Type B pancreatic cell (in vitro differentiated cells): ENCODE measurements around the gene GLI3. TPM values are rescaled to one million over a fixed set of nuclear protein-coding genes. Genes with fewer than 3 reads are reported as not detected.

ENCODE experiments used
- DNase-seq: peaks from one replicate; pipeline ENCODE4 v3.0.0; 2021; ENCODE audit warnings: mixed read lengths; ENCODE audit not compliant: unreplicated experiment; ENCODE audit errors: extremely low spot score
- H3K27ac Mint-ChIP-seq: 2 replicates; pipeline ENCODE4 v1.8.0; 2021; ENCODE audit warnings: mild to moderate bottlenecking, mixed read lengths
- H3K27me3 Mint-ChIP-seq: 2 replicates; pipeline ENCODE4 v1.8.0; 2021; ENCODE audit warnings: mixed read lengths
- H3K36me3 Mint-ChIP-seq: 2 replicates; pipeline ENCODE4 v1.8.0; 2021; ENCODE audit warnings: mixed read lengths
- H3K4me1 Mint-ChIP-seq: one replicate; pipeline ENCODE4 v1.8.0; 2021; ENCODE audit warnings: mixed read lengths; ENCODE audit not compliant: unreplicated experiment
- H3K4me3 Mint-ChIP-seq: 2 replicates; pipeline ENCODE4 v1.8.0; 2021; ENCODE audit warnings: mild to moderate bottlenecking, mixed read lengths
- H3K9me3 Mint-ChIP-seq: 2 replicates; pipeline ENCODE4 v1.8.0; 2021; ENCODE audit warnings: mixed read lengths
- CTCF ChIP-seq: fragments of 200-600 bp; sonication (generic); conservative IDR thresholded peaks from 2 replicates; pipeline ENCODE4 v1.5.0; 2021; ENCODE audit warnings: antibody characterized with exemption, mild to moderate bottlenecking
- total RNA-seq: library from RNA; stranded (reverse); gene quantifications from 2 replicates; pipeline ENCODE4 v1.2.1, GENCODE V29; 2021; ENCODE audit warnings: low replicate concordance

GLI3 gene
- total RNA-seq, 1 donor from 2014 or later, result 141 TPM

- Mint-ChIP-seq H3K4me3 (no peak overlapping the region), H3K27ac (peak overlapping the region; percentile 1), H3K36me3 (no peaks in the 10 kb centered on the region), H3K4me1 (peaks cover 15% of the 10 kb centered on the region), H3K9me3 (no peaks in the 10 kb centered on the region), H3K27me3 (no peaks in the 10 kb centered on the region)
- TF ChIP-seq CTCF, result peak; percentile 52
- no peak for DNase-seq
Measured at GRCh38 chr7:42272793-42273665, 36.0 kb upstream of the GLI3 start.

GRCh38 chr7:42269161-42269560 is 32.2 kb upstream of the GLI3 start:
- DNase-seq, result no peak
- no peak for TF ChIP-seq CTCF
- H3K9me3 Mint-ChIP-seq, result no peaks in the 10 kb centered on the region
- no peak overlapping the region for H3K4me3 Mint-ChIP-seq
- H3K27ac Mint-ChIP-seq, result no peak overlapping the region
- peaks cover 21% of the 10 kb centered on the region for H3K4me1 Mint-ChIP-seq
- H3K36me3 Mint-ChIP-seq, result no peaks in the 10 kb centered on the region
- no peaks in the 10 kb centered on the region for H3K27me3 Mint-ChIP-seq

- no peaks in the 10 kb centered on the region for H3K36me3 Mint-ChIP-seq
- no peaks in the 10 kb centered on the region for H3K9me3 Mint-ChIP-seq
Measured at GRCh38 chr7:42264702-42265101, 27.7 kb upstream of the GLI3 start.

GRCh38 chr7:42263971-42264370 is 27.0 kb upstream of the GLI3 start:
- TF ChIP-seq CTCF, result no peak
- H3K4me3 Mint-ChIP-seq, result no peak overlapping the region
- no peaks in the 10 kb centered on the region for H3K27me3 Mint-ChIP-seq
- no peak for DNase-seq
- no peak overlapping the region for H3K27ac Mint-ChIP-seq
- H3K4me1 Mint-ChIP-seq, result peaks cover 16% of the 10 kb centered on the region
- no peaks in the 10 kb centered on the region for H3K36me3 Mint-ChIP-seq
- no peaks in the 10 kb centered on the region for H3K9me3 Mint-ChIP-seq

More at GRCh38 chr7:42264702-42265101, 27.7 kb upstream of the GLI3 start:
- no peaks in the 10 kb centered on the region for H3K27me3 Mint-ChIP-seq
- no peak overlapping the region for H3K4me3 Mint-ChIP-seq
- H3K4me1 Mint-ChIP-seq, result peaks cover 16% of the 10 kb centered on the region
- no peak for DNase-seq
- TF ChIP-seq CTCF, result no peak
- no peak overlapping the region for H3K27ac Mint-ChIP-seq

- H3K4me1 Mint-ChIP-seq, result peaks cover 16% of the 10 kb centered on the region
- H3K36me3 Mint-ChIP-seq, result no peaks in the 10 kb centered on the region
- no peaks in the 10 kb centered on the region for H3K27me3 Mint-ChIP-seq
- H3K9me3 Mint-ChIP-seq, result no peaks in the 10 kb centered on the region
- DNase-seq, result no peak
- no peak for TF ChIP-seq CTCF
- no peak overlapping the region for H3K4me3 Mint-ChIP-seq
- H3K27ac Mint-ChIP-seq, result peak overlapping the region; percentile 17
Measured at GRCh38 chr7:42262964-42263363, 26.0 kb upstream of the GLI3 start.
